ENCODE data around the gene GOLGA7B. TPM values are rescaled to one million over a fixed set of nuclear protein-coding genes. Genes with fewer than 3 reads are reported as not detected.

The GOLGA7B gene
- total and polyA plus RNA-seq, 12 donors: 0.05 to 1.0 (median 0.24) TPM

- ATAC-seq (no peak), DNase-seq (no peak)
- Histone ChIP-seq H3K4me3 (no peak overlapping the region), H3K4me1 (peaks cover 0 to 15% (median 3%) of the 10 kb centered on the region in 9 donors), H3K27ac (no peak overlapping the region), H3K27me3 (peaks cover 0 to 24% (median 0%) of the 10 kb centered on the region in 7 donors), H3K36me3 (no peaks in the 10 kb centered on the region), H3K9me3 (no peaks in the 10 kb centered on the region)
- 89 to 90% methylated on average over 13 of the region's 13 CpGs for WGBS, 2 donors
- TF ChIP-seq CTCF (IDR thresholded peaks at IDR 0.05): no peak
- intact Hi-C loops (cut with DNase I): no loop called here
Measured at GRCh38 chr10:97895084-97895483, 45.4 kb downstream of the GOLGA7B start.

GRCh38 chr10:97895915-97896314 is 46.3 kb downstream of the GOLGA7B start:
- Histone ChIP-seq H3K4me1 (peaks cover 0 to 15% (median 3%) of the 10 kb centered on the region in 9 donors), H3K27me3 (peaks cover 0 to 24% (median 0%) of the 10 kb centered on the region in 7 donors), H3K27ac (no peak overlapping the region), H3K9me3 (no peaks in the 10 kb centered on the region), H3K4me3 (no peak overlapping the region), H3K36me3 (no peaks in the 10 kb centered on the region)
- intact Hi-C loops (cut with DNase I): no loop called here
- WGBS, 2 donors: 44 to 51% methylated on average over 9 of the region's 9 CpGs
- DNase-seq: peak in 1 of 2 donors; percentile 32
- no peak for TF ChIP-seq CTCF (IDR thresholded peaks at IDR 0.05)
- ATAC-seq: peak; percentile 59 to 89 (median 76)

GRCh38 chr10:97896756-97897358 is 47.2 kb downstream of the GOLGA7B start:
- WGBS, 2 donors: 91 to 94% methylated on average over 11 to 13 of the region's 13 CpGs
- peaks cover 0 to 24% (median 0%) of the 10 kb centered on the region in 7 donors for H3K27me3 ChIP-seq
- TF ChIP-seq CTCF (IDR thresholded peaks at IDR 0.05): no peak

GRCh38 chr10:97898429-97898828 is 48.8 kb downstream of the GOLGA7B start:
- Histone ChIP-seq H3K27ac (no peak overlapping the region), H3K9me3 (no peaks in the 10 kb centered on the region), H3K4me3 (no peak overlapping the region), H3K36me3 (no peaks in the 10 kb centered on the region), H3K27me3 (peaks cover 0 to 24% (median 0%) of the 10 kb centered on the region in 7 donors), H3K4me1 (peaks cover 0 to 18% (median 9%) of the 10 kb centered on the region in 9 donors)
- ATAC-seq (no peak), DNase-seq (no peak)
- no peak for TF ChIP-seq CTCF (IDR thresholded peaks at IDR 0.05)
- intact Hi-C loops (cut with DNase I): no loop called here
- 3 to 12% methylated on average over 4 of the region's 4 CpGs for WGBS, 2 donors

More at GRCh38 chr10:97896756-97897358, 47.2 kb downstream of the GOLGA7B start:
- H3K9me3 ChIP-seq: no peaks in the 10 kb centered on the region
- DNase-seq: no peak
- H3K4me3 ChIP-seq: no peak overlapping the region
- no peak overlapping the region for H3K27ac ChIP-seq
- no peaks in the 10 kb centered on the region for H3K36me3 ChIP-seq
- ATAC-seq: no peak
- intact Hi-C loops (cut with DNase I): no loop called here
- H3K4me1 ChIP-seq: peaks cover 0 to 15% (median 3%) of the 10 kb centered on the region in 9 donors
